C4-2B (cell line): ENCODE data around the gene PTPRN2.

Experiments
- ZFX ChIP-seq: fragments of 450-650 bp; IDR thresholded peaks from 2 replicates; pipeline ENCODE4 v1.6.1; 2017
- TF ChIP-seq, protein P1 (sequence below): fragments of 450-650 bp; conservative IDR thresholded peaks from 2 replicates; pipeline ENCODE4 v1.5.1; 2017; ENCODE audit warnings: mild to moderate bottlenecking

GRCh38 chr7:158516524-158516923 is 71.1 kb downstream of the PTPRN2 start:
- TF ChIP-seq, protein P1, sequence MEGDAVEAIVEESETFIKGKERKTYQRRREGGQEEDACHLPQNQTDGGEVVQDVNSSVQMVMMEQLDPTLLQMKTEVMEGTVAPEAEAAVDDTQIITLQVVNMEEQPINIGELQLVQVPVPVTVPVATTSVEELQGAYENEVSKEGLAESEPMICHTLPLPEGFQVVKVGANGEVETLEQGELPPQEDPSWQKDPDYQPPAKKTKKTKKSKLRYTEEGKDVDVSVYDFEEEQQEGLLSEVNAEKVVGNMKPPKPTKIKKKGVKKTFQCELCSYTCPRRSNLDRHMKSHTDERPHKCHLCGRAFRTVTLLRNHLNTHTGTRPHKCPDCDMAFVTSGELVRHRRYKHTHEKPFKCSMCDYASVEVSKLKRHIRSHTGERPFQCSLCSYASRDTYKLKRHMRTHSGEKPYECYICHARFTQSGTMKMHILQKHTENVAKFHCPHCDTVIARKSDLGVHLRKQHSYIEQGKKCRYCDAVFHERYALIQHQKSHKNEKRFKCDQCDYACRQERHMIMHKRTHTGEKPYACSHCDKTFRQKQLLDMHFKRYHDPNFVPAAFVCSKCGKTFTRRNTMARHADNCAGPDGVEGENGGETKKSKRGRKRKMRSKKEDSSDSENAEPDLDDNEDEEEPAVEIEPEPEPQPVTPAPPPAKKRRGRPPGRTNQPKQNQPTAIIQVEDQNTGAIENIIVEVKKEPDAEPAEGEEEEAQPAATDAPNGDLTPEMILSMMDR, result no peak
- no peak for TF ChIP-seq ZFX
